GM23338 (cell line): ENCODE measurements around the gene RPL37. TPM values are rescaled to one million over a fixed set of nuclear protein-coding genes. Genes with fewer than 3 reads are reported as not detected.

Experiments
- ATAC-seq: fragments of 200-7000 bp; cut with Tn5 transposase; 3 replicates; pipeline ENCODE4 v1.9.1; 2020
- DNase-seq: peaks from one replicate; pipeline ENCODE4 v3.0.0-alpha.2; 2015; ENCODE audit warnings: low spot score
- H2AFZ ChIP-seq: fragments of 200-600 bp; sonication (generic); 2 replicates; pipeline ENCODE4 v1.8.0; 2016; ENCODE audit warnings: antibody characterized with exemption, mild to moderate bottlenecking, moderate library complexity
- H3F3A ChIP-seq: fragments of 200-600 bp; sonication (generic); replicated peaks from 2 replicates; pipeline ENCODE4 v1.8.0; 2017; ENCODE audit warnings: antibody characterized with exemption, mixed run types, low read depth
- H3K27ac ChIP-seq: fragments of 200-600 bp; sonication (generic); 2 replicates; pipeline ENCODE4 v1.6.1; 2016; ENCODE audit warnings: low read depth
- H3K27me3 ChIP-seq: fragments of 200-600 bp; sonication (generic); 2 replicates; pipeline ENCODE4 v1.8.0; 2016; ENCODE audit warnings: mild to moderate bottlenecking, mixed run types, moderate library complexity; ENCODE audit not compliant: insufficient read depth
- H3K36me3 ChIP-seq: fragments of 200-600 bp; sonication (generic); 2 replicates; pipeline ENCODE4 v1.8.0; 2016; ENCODE audit warnings: mild to moderate bottlenecking; ENCODE audit not compliant: insufficient read depth
- H3K4me1 ChIP-seq: fragments of 200-600 bp; sonication (generic); 2 replicates; pipeline ENCODE4 v1.8.0; 2016; ENCODE audit warnings: mild to moderate bottlenecking, moderate library complexity; ENCODE audit not compliant: insufficient read depth
- H3K4me2 ChIP-seq: fragments of 200-600 bp; sonication (generic); 2 replicates; pipeline ENCODE4 v1.7.1; 2017; ENCODE audit warnings: mixed run types
- H3K4me3 ChIP-seq: fragments of 200-600 bp; sonication (generic); 2 replicates; pipeline ENCODE4 v1.6.1; 2016; ENCODE audit warnings: mixed run types
- H3K79me2 ChIP-seq: fragments of 200-600 bp; sonication (generic); replicated peaks from 2 replicates; pipeline ENCODE4 v1.8.0; 2017; ENCODE audit warnings: mild to moderate bottlenecking; ENCODE audit not compliant: insufficient read depth
- H3K9me2 ChIP-seq: fragments of 200-600 bp; sonication (generic); 2 replicates; pipeline ENCODE4 v1.8.0; 2017; ENCODE audit not compliant: insufficient read depth
- H4K20me1 ChIP-seq: fragments of 200-600 bp; sonication (generic); replicated peaks from 2 replicates; pipeline ENCODE4 v1.8.0; 2017; ENCODE audit warnings: mild to moderate bottlenecking; ENCODE audit not compliant: insufficient read depth
- H3K27ac Mint-ChIP-seq: 2 replicates; pipeline ENCODE4 v1.8.0; 2020; ENCODE audit warnings: inconsistent platforms, mild to moderate bottlenecking, moderate library complexity, mixed read lengths
- H3K27me3 Mint-ChIP-seq: 3 replicates; pipeline ENCODE4 v1.8.0; 2022; ENCODE audit warnings: low read depth, mild to moderate bottlenecking, moderate library complexity, mixed read lengths, inconsistent platforms; ENCODE audit not compliant: insufficient read depth, poor library complexity
- H3K36me3 Mint-ChIP-seq: 3 replicates; pipeline ENCODE4 v1.8.0; 2021; ENCODE audit warnings: low read depth, mild to moderate bottlenecking, inconsistent platforms, moderate library complexity, mixed read lengths
- H3K4me1 Mint-ChIP-seq: 3 replicates; pipeline ENCODE4 v1.8.0; 2020; ENCODE audit warnings: mild to moderate bottlenecking, inconsistent platforms, mixed read lengths
- H3K4me3 Mint-ChIP-seq: 3 replicates; pipeline ENCODE4 v1.8.0; 2021; ENCODE audit warnings: moderate library complexity, mild to moderate bottlenecking, inconsistent platforms, mixed read lengths
- H3K9me3 Mint-ChIP-seq: 3 replicates; pipeline ENCODE4 v1.8.0; 2020; ENCODE audit warnings: moderate library complexity, mild to moderate bottlenecking, inconsistent platforms, mixed read lengths
- EZH2 ChIP-seq: fragments of 200-600 bp; sonication (generic); IDR thresholded peaks from one replicate; pipeline ENCODE4 v1.8.0; 2017; ENCODE audit warnings: antibody characterized with exemption, mild to moderate bottlenecking, low read depth; ENCODE audit not compliant: unreplicated experiment
- JUNB ChIP-seq: IDR thresholded peaks from one replicate; pipeline ENCODE4 v1.6.1; 2016; ENCODE audit warnings: antibody characterized with exemption; ENCODE audit not compliant: unreplicated experiment
- STAT1 ChIP-seq: IDR thresholded peaks from one replicate; pipeline ENCODE4 v1.6.1; 2016; ENCODE audit warnings: antibody characterized with exemption; ENCODE audit not compliant: unreplicated experiment
- ZNF331 ChIP-seq: fragments of 250-450 bp; sonication (Bioruptor Pico); IDR thresholded peaks from 2 replicates; pipeline ENCODE4 v1.5.0; 2020; ENCODE audit warnings: low read depth, mild to moderate bottlenecking, moderate library complexity
- ZNF462 ChIP-seq: fragments of 250-450 bp; sonication (Bioruptor Pico); IDR thresholded peaks from 2 replicates; pipeline ENCODE4 v1.5.0; 2020; ENCODE audit warnings: mild to moderate bottlenecking, moderate library complexity
- polyA plus RNA-seq: library from polyadenylated mRNA; unstranded; fragments of >200 nt; fragmentation: Nextera tagmentation; extraction: Ambion mirVana; gene quantifications from 2 replicates; pipeline ENCODE4 v1.2.1, GENCODE V29; 2016
- total RNA-seq: library from RNA; depleted of rRNA; stranded (reverse); fragments of >200 nt; shearing (Covaris generic); gene quantifications from 2 replicates; pipeline ENCODE4 v1.2.3, GENCODE V29; 2014
- TF ChIP-seq, protein P1 (sequence below): IDR thresholded peaks from one replicate; pipeline ENCODE4 v1.6.1; 2018; ENCODE audit warnings: antibody characterized with exemption; ENCODE audit not compliant: unreplicated experiment
- TF ChIP-seq, protein P2 (sequence below), 2 experiments: fragments of 200-600 bp in 1 of 2; sonication (generic) in 1 of 2; conservative IDR thresholded peaks; 2 replicates each; pipeline versions ENCODE4 v1.5.1 to v1.6.1; 2016 to 2017; ENCODE audit warnings: antibody characterized with exemption in 2 of 2, low read depth in 2 of 2, mild to moderate bottlenecking in 2 of 2, moderate library complexity in 1 of 2

RPL37 gene
- total and polyA plus RNA-seq, 2 experiments from 2014 or later = 104 to 3,283 TPM

DNA sequence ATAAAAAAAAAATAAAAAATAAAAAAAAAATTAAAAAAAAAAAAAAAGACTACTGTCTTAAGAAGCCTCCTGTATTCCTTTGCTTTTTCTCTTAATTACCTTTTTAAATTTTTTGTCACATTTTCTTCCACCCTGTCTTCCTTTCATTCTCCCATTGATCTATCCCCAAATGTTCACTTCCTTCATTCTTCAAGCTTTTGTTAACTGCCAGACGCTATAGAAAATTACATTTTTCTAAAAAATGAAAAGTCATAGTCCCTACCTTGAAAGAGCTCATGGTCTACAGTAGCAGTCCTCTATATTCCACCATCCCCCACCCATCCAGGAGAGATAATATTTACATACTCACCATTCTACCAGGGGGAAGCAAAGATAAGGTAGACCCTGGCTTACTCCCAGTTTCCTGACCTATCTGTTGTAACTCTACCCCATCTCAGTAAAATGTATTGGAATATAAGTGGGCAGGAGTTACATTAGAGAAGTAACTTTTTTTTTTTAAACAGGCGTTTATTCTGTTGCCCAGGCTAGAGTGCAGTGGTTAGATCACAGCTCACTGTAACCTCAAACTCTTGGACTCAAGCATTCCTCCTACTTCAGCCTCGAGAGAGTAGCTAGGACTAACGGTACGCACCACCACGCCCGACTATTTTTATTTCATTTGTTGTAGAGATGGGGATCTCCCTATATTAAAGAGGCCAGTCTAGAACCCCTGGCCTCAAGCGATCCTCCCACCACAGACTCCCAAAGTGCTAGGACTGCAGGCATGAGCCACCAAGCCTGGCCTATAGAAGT lies 33.1 kb downstream of the RPL37 start:
- Histone ChIP-seq H3K4me3 (no peak overlapping the region), H3K4me1 (peaks cover 19% of the 10 kb centered on the region), H3K27ac (no peak overlapping the region), H3K79me2 (peaks cover 6% of the 10 kb centered on the region), H3K27me3 (no peaks in the 10 kb centered on the region), H4K20me1 (no peaks in the 10 kb centered on the region), H3K4me2 (0 out of 2 replicates have a peak overlapping the region, but pooled peaks have one; percentile 18), H3K36me3 (no peaks in the 10 kb centered on the region), H3F3A (0 out of 2 replicates have a peak, but pooled peaks cover 5% of the 10 kb centered on the region), H3K9me2 (no peaks in the 10 kb centered on the region), H2AFZ (no peak overlapping the region)
- peak overlapping the region; percentile 82 for H3K27ac Mint-ChIP-seq
- H3K27me3 Mint-ChIP-seq = peaks cover 11% of the 10 kb centered on the region
- ATAC-seq = no peak
- H3K4me1 Mint-ChIP-seq = peaks cover 15% of the 10 kb centered on the region
- H3K9me3 Mint-ChIP-seq = peaks cover 3% of the 10 kb centered on the region; the same call in 1 of the 3 replicates
- DNase-seq = no peak
- H3K4me3 Mint-ChIP-seq = peak overlapping the region; percentile 45; the same call in 2 of the 3 replicates
- peaks cover 2% of the 10 kb centered on the region; the same call in 2 of the 3 replicates for H3K36me3 Mint-ChIP-seq
- TF ChIP-seq, protein P1, sequence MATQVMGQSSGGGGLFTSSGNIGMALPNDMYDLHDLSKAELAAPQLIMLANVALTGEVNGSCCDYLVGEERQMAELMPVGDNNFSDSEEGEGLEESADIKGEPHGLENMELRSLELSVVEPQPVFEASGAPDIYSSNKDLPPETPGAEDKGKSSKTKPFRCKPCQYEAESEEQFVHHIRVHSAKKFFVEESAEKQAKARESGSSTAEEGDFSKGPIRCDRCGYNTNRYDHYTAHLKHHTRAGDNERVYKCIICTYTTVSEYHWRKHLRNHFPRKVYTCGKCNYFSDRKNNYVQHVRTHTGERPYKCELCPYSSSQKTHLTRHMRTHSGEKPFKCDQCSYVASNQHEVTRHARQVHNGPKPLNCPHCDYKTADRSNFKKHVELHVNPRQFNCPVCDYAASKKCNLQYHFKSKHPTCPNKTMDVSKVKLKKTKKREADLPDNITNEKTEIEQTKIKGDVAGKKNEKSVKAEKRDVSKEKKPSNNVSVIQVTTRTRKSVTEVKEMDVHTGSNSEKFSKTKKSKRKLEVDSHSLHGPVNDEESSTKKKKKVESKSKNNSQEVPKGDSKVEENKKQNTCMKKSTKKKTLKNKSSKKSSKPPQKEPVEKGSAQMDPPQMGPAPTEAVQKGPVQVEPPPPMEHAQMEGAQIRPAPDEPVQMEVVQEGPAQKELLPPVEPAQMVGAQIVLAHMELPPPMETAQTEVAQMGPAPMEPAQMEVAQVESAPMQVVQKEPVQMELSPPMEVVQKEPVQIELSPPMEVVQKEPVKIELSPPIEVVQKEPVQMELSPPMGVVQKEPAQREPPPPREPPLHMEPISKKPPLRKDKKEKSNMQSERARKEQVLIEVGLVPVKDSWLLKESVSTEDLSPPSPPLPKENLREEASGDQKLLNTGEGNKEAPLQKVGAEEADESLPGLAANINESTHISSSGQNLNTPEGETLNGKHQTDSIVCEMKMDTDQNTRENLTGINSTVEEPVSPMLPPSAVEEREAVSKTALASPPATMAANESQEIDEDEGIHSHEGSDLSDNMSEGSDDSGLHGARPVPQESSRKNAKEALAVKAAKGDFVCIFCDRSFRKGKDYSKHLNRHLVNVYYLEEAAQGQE = no peak
- TF ChIP-seq EZH2 (no peak), ZNF462 (CRISPR knock-in tag) (no peak), JUNB (no peak), ZNF331 (CRISPR knock-in tag) (no peak), STAT1 (no peak)
- TF ChIP-seq, protein P2, sequence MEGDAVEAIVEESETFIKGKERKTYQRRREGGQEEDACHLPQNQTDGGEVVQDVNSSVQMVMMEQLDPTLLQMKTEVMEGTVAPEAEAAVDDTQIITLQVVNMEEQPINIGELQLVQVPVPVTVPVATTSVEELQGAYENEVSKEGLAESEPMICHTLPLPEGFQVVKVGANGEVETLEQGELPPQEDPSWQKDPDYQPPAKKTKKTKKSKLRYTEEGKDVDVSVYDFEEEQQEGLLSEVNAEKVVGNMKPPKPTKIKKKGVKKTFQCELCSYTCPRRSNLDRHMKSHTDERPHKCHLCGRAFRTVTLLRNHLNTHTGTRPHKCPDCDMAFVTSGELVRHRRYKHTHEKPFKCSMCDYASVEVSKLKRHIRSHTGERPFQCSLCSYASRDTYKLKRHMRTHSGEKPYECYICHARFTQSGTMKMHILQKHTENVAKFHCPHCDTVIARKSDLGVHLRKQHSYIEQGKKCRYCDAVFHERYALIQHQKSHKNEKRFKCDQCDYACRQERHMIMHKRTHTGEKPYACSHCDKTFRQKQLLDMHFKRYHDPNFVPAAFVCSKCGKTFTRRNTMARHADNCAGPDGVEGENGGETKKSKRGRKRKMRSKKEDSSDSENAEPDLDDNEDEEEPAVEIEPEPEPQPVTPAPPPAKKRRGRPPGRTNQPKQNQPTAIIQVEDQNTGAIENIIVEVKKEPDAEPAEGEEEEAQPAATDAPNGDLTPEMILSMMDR (conservative IDR thresholded peaks at IDR 0.05; ENCODE audit: low read depth in 2 of 2) = no peak
